Measurements from ENCODE around the gene SGPL1. TPM values are rescaled to one million over a fixed set of nuclear protein-coding genes. Genes with fewer than 3 reads are reported as not detected.

SGPL1 gene
- polyA plus RNA-seq, 1 donor (not counting 4 experiments of a cell fraction or from before 2014, with no cell fraction given) = 31.4 TPM

- Histone ChIP-seq H3K4me2 (ENCODE audit: control insufficient read depth, extremely low read depth, insufficient read depth, low read depth, low read length) (no peak overlapping the region), H3K4me1 (ENCODE audit: control insufficient read depth, extremely low read depth, insufficient read depth, low read length) (no peaks in the 10 kb centered on the region), H4K20me1 (ENCODE audit: control insufficient read depth, extremely low read depth, insufficient read depth, low read length) (no peaks in the 10 kb centered on the region), H3K79me2 (ENCODE audit: control insufficient read depth, insufficient read depth, low read length) (no peaks in the 10 kb centered on the region), H3K36me3 (ENCODE audit: control insufficient read depth in 2 of 2, extremely low read depth in 1 of 2, insufficient read depth in 2 of 2, low read length in 2 of 2) (no peaks in the 10 kb centered on the region), H3K4me3 (ENCODE audit: control insufficient read depth in 2 of 3, extremely low read depth in 1 of 3, insufficient read depth in 2 of 3, low read depth in 1 of 3, low read length in 3 of 3) (no peak overlapping the region), H3K9ac (ENCODE audit: control insufficient read depth, extremely low read depth, insufficient read depth, low read length) (no peak overlapping the region), H3K9me1 (ENCODE audit: control insufficient read depth, extremely low read depth, insufficient read depth, low read length) (no peaks in the 10 kb centered on the region), H3K9me3 (ENCODE audit: control insufficient read depth, low read depth, low read length) (no peaks in the 10 kb centered on the region), H3K27ac (ENCODE audit: control insufficient read depth, insufficient read depth, low read length) (no peak overlapping the region), H3K27me3 (ENCODE audit: control insufficient read depth, extremely low read depth, insufficient read depth, low read length) (peaks cover 6% of the 10 kb centered on the region), H2AFZ (ENCODE audit: control insufficient read depth, low read length) (no peak overlapping the region)
- dilution Hi-C loops (cut with MboI; ENCODE audit: extremely low pct_ligation_motif_present, low sequenced_read_pairs) = no loop called here
- TF ChIP-seq, protein P1, sequence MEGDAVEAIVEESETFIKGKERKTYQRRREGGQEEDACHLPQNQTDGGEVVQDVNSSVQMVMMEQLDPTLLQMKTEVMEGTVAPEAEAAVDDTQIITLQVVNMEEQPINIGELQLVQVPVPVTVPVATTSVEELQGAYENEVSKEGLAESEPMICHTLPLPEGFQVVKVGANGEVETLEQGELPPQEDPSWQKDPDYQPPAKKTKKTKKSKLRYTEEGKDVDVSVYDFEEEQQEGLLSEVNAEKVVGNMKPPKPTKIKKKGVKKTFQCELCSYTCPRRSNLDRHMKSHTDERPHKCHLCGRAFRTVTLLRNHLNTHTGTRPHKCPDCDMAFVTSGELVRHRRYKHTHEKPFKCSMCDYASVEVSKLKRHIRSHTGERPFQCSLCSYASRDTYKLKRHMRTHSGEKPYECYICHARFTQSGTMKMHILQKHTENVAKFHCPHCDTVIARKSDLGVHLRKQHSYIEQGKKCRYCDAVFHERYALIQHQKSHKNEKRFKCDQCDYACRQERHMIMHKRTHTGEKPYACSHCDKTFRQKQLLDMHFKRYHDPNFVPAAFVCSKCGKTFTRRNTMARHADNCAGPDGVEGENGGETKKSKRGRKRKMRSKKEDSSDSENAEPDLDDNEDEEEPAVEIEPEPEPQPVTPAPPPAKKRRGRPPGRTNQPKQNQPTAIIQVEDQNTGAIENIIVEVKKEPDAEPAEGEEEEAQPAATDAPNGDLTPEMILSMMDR (optimal IDR thresholded peaks at IDR 0.05 in 1 of 3, IDR thresholded peaks at IDR 0.05 in 1 of 3, conservative IDR thresholded peaks at IDR 0.05 in 1 of 3; ENCODE audit: extremely low read depth in 1 of 3, insufficient read depth in 2 of 3, low read length in 3 of 3) = no peak
- no peak for TF ChIP-seq EZH2 (IDR thresholded peaks at IDR 0.05; ENCODE audit: low read length)
- FAIRE-seq (no peak), DNase-seq (ENCODE audit: low read depth, low spot score) (no peak)
Measured at GRCh38 chr10:70776455-70777005, 39.2 kb upstream of the SGPL1 start.

- no peak for FAIRE-seq
- Histone ChIP-seq H3K4me2 (ENCODE audit: control insufficient read depth, extremely low read depth, insufficient read depth, low read depth, low read length) (no peak overlapping the region), H3K9ac (ENCODE audit: control insufficient read depth, extremely low read depth, insufficient read depth, low read length) (no peak overlapping the region), H3K9me1 (ENCODE audit: control insufficient read depth, extremely low read depth, insufficient read depth, low read length) (no peaks in the 10 kb centered on the region), H3K27me3 (ENCODE audit: control insufficient read depth, extremely low read depth, insufficient read depth, low read length) (peaks cover 6% of the 10 kb centered on the region), H3K36me3 (ENCODE audit: control insufficient read depth in 2 of 2, extremely low read depth in 1 of 2, insufficient read depth in 2 of 2, low read length in 2 of 2) (no peaks in the 10 kb centered on the region), H3K79me2 (ENCODE audit: control insufficient read depth, insufficient read depth, low read length) (no peaks in the 10 kb centered on the region), H3K27ac (ENCODE audit: control insufficient read depth, insufficient read depth, low read length) (no peak overlapping the region), H3K4me1 (ENCODE audit: control insufficient read depth, extremely low read depth, insufficient read depth, low read length) (no peaks in the 10 kb centered on the region), H3K9me3 (ENCODE audit: control insufficient read depth, low read depth, low read length) (no peaks in the 10 kb centered on the region), H2AFZ (ENCODE audit: control insufficient read depth, low read length) (no peak overlapping the region), H4K20me1 (ENCODE audit: control insufficient read depth, extremely low read depth, insufficient read depth, low read length) (no peaks in the 10 kb centered on the region), H3K4me3 (ENCODE audit: control insufficient read depth in 2 of 3, extremely low read depth in 1 of 3, insufficient read depth in 2 of 3, low read depth in 1 of 3, low read length in 3 of 3) (no peak overlapping the region)
- no peak for DNase-seq (ENCODE audit: low read depth, low spot score)
- TF ChIP-seq EZH2 (IDR thresholded peaks at IDR 0.05; ENCODE audit: low read length) = no peak
- TF ChIP-seq, protein P1 (optimal IDR thresholded peaks at IDR 0.05 in 1 of 3, IDR thresholded peaks at IDR 0.05 in 1 of 3, conservative IDR thresholded peaks at IDR 0.05 in 1 of 3; ENCODE audit: extremely low read depth in 1 of 3, insufficient read depth in 2 of 3, low read length in 3 of 3) = no peak
- dilution Hi-C loops (cut with MboI; ENCODE audit: extremely low pct_ligation_motif_present, low sequenced_read_pairs) = no loop called here
Measured at GRCh38 chr10:70777063-70777875, 38.5 kb upstream of the SGPL1 start.
